A549 (cell line): ENCODE measurements around the gene A4GNT. TPM values are rescaled to one million over a fixed set of nuclear protein-coding genes. Genes with fewer than 3 reads are reported as not detected.

ENCODE experiments used
- ATAC-seq, 2 experiments: fragments of 200-7000 bp in 1 of 2; fragments of >200 bp in 1 of 2; cut with Nextera tagmentation in 1 of 2; cut with Tn5 transposase in 1 of 2; 3 replicates each; pipeline versions ENCODE4 v1.8.0 to v1.9.1; 2018 to 2020; ENCODE audit warnings: mild to moderate bottlenecking in 1 of 2, moderate library complexity in 1 of 2
- CTCF ChIA-PET: fragments of 300-600 bp; sonication (Branson Sonifier 250); formaldehyde crosslinking; extraction: SDS; loops from one replicate; lab custom pipeline; 2021; ENCODE audit warnings: antibody characterized with exemption, inconsistent platforms; lab: Yijun Ruan, JAX
- POLR2A ChIA-PET: fragments of 350-600 bp; formaldehyde crosslinking; extraction: SDS; loops from one replicate; lab custom pipeline; 2021; ENCODE audit warnings: antibody characterized with exemption, inconsistent platforms; lab: Yijun Ruan, JAX
- DNase-seq, 2 experiments: peaks; one replicate each; pipeline versions ENCODE4 v3.0.0 to v3.0.0-alpha.2; 2011 to 2016; ENCODE audit warnings: low read depth in 1 of 2, low spot score in 1 of 2
- FAIRE-seq: peaks from 2 replicates; lab custom pipeline; 2011; peaks lifted over from hg19 to GRCh38; lab: Jason Lieb, UNC
- H3K27ac ChIP-seq, 2 experiments: fragments of >200 bp; sonication (Bioruptor Twin); formaldehyde crosslinking; 3 replicates each; pipeline ENCODE4 v1.5.1; 2016 to 2017
- H3K4me1 ChIP-seq: fragments of >200 bp; sonication (Bioruptor Twin); formaldehyde crosslinking; 3 replicates; pipeline ENCODE4 v1.6.1; 2016
- H3K4me2 ChIP-seq: fragments of >200 bp; sonication (Bioruptor Twin); formaldehyde crosslinking; 3 replicates; pipeline ENCODE4 v1.6.1; 2016
- H3K4me3 ChIP-seq: fragments of >200 bp; sonication (Bioruptor Twin); formaldehyde crosslinking; 3 replicates; pipeline ENCODE4 v1.5.1; 2016
- H3K9me3 ChIP-seq: fragments of >200 bp; sonication (Bioruptor Twin); formaldehyde crosslinking; 3 replicates; pipeline ENCODE4 v1.6.1; 2016
- ATOH8 ChIP-seq: fragments of 250-450 bp; sonication (Bioruptor Pico); IDR thresholded peaks from 2 replicates; pipeline ENCODE4 v1.5.0; 2020; ENCODE audit warnings: low read depth, mild to moderate bottlenecking, moderate library complexity
- CBX8 ChIP-seq: fragments of 200-600 bp; sonication (generic); IDR thresholded peaks from 2 replicates; pipeline ENCODE4 v1.6.1; 2016
- E2F6 ChIP-seq: IDR thresholded peaks from 2 replicates; pipeline ENCODE4 v1.6.1; 2012; ENCODE audit warnings: low read depth, borderline replicate concordance
- EHF ChIP-seq: fragments of 250-450 bp; sonication (Bioruptor Pico); IDR thresholded peaks from 2 replicates; pipeline ENCODE4 v1.5.0; 2020; ENCODE audit warnings: mild to moderate bottlenecking
- EP300 ChIP-seq, 2 experiments: fragments of >200 bp; sonication (Bioruptor Twin); formaldehyde crosslinking; IDR thresholded peaks; 2 replicates in 1 of 2; 3 replicates in 1 of 2; pipeline ENCODE4 v1.6.1; 2016 to 2017
- FOXS1 ChIP-seq: fragments of 250-450 bp; sonication (Bioruptor Pico); IDR thresholded peaks from 2 replicates; pipeline ENCODE4 v1.5.0; 2020; ENCODE audit warnings: mild to moderate bottlenecking, moderate library complexity
- GATA3 ChIP-seq: IDR thresholded peaks from 2 replicates; pipeline ENCODE4 v1.6.1; 2012; ENCODE audit warnings: borderline replicate concordance
- HDAC2 ChIP-seq: fragments of 200-600 bp; sonication (generic); IDR thresholded peaks from 2 replicates; pipeline ENCODE4 v1.6.1; 2016
- HMGXB4 ChIP-seq: fragments of 250-450 bp; sonication (Bioruptor Pico); IDR thresholded peaks from 2 replicates; pipeline ENCODE4 v1.5.0; 2021; ENCODE audit warnings: mild to moderate bottlenecking, moderate library complexity, borderline replicate concordance
- HOXB5 ChIP-seq: fragments of 250-450 bp; sonication (Bioruptor Pico); IDR thresholded peaks from 2 replicates; pipeline ENCODE4 v1.5.0; 2020; ENCODE audit warnings: mild to moderate bottlenecking, moderate library complexity
- JUN ChIP-seq, 2 experiments: fragments of >200 bp; sonication (Bioruptor Twin); formaldehyde crosslinking; IDR thresholded peaks; 2 replicates in 1 of 2; 3 replicates in 1 of 2; pipeline ENCODE4 v1.6.1; 2016 to 2017
- KDM5A ChIP-seq: fragments of 200-600 bp; sonication (generic); IDR thresholded peaks from 2 replicates; pipeline ENCODE4 v1.6.1; 2016; ENCODE audit warnings: antibody characterized with exemption, mild to moderate bottlenecking
- MAFK ChIP-seq: fragments of 450-650 bp; IDR thresholded peaks from 2 replicates; pipeline ENCODE4 v1.6.1; 2014; ENCODE audit not compliant: partially characterized antibody
- MYC ChIP-seq: IDR thresholded peaks from 2 replicates; pipeline ENCODE4 v1.6.1; 2012; ENCODE audit warnings: mild to moderate bottlenecking, inconsistent platforms, low read length, improper control_type of control experiment, borderline replicate concordance
- PHF8 ChIP-seq: fragments of 200-600 bp; sonication (generic); IDR thresholded peaks from 2 replicates; pipeline ENCODE4 v1.6.1; 2016; ENCODE audit warnings: low read depth, mild to moderate bottlenecking, antibody characterized with exemption, moderate library complexity, borderline replicate concordance
- POLR2A ChIP-seq: IDR thresholded peaks from 2 replicates; pipeline ENCODE4 v1.6.1; 2012; ENCODE audit warnings: mild to moderate bottlenecking, low read length
- RCOR1 ChIP-seq: fragments of 150-350 bp; IDR thresholded peaks from 2 replicates; pipeline ENCODE4 v1.6.1; 2014; ENCODE audit warnings: antibody characterized with exemption, low read length, low read depth
- REST ChIP-seq: fragments of 200-600 bp; sonication (generic); IDR thresholded peaks from 2 replicates; pipeline ENCODE4 v1.6.1; 2016; ENCODE audit warnings: antibody characterized with exemption, mild to moderate bottlenecking, moderate library complexity
- RFX5 ChIP-seq: fragments of 450-650 bp; IDR thresholded peaks from 2 replicates; pipeline ENCODE4 v1.7.1; 2014; ENCODE audit warnings: antibody characterized with exemption, mild to moderate bottlenecking, moderate library complexity
- SREBF2 ChIP-seq: fragments of 450-650 bp; IDR thresholded peaks from 2 replicates; pipeline ENCODE4 v1.6.1; 2014; ENCODE audit warnings: mild to moderate bottlenecking, moderate library complexity
- TFCP2L1 ChIP-seq: fragments of 250-450 bp; sonication (Bioruptor Pico); IDR thresholded peaks from 2 replicates; pipeline ENCODE4 v1.5.0; 2021; ENCODE audit warnings: mild to moderate bottlenecking
- USF2 ChIP-seq: fragments of 450-650 bp; IDR thresholded peaks from 2 replicates; pipeline ENCODE4 v1.6.1; 2014; ENCODE audit warnings: antibody characterized with exemption
- WGBS: methylation state at CpG from one replicate; pipeline ENCODE4 v1.1.6; 2017; ENCODE audit errors: missing lambda C conversion rate; 5-methylcytosine and 5-hydroxymethylcytosine counted together
- polyA plus RNA-seq, 4 experiments: library from polyadenylated mRNA; depleted of rRNA in 3 of 4; stranded (reverse); fragments of >200 nt; fragmentation: RNase III in 1 of 4; extraction: RNeasy Plus Mini Kit Qiagen cat#74134 plus additional on column Dnase treatment in 1 of 4; gene quantifications; 2 replicates in 3 of 4; 3 replicates in 1 of 4; pipeline ENCODE4 v1.2.3, GENCODE V29; 2011 to 2017

Gene A4GNT
- polyA plus RNA-seq, 2 of the 4 experiments (the other 2 are of a cell fraction) = not detected

- no peak for ATAC-seq
- CTCF ChIA-PET = interaction anchor here (1.2 to 3.0 kb wide), 3 partner anchors 11 to 42 kb away, joined by 4 to 11 read pairs (median 4); no protein-coding TSS in a partner anchor
- no peak for DNase-seq
- H3K4me3 ChIP-seq = no peak overlapping the region
- H3K27ac ChIP-seq = peak overlapping the region in 1 of 2 experiments; percentile 92; a peak in 1 of 6 replicates
- no peak for TF ChIP-seq HDAC2
- TF ChIP-seq JUN (IDR thresholded peaks at IDR 0.05) = no peak
- no peak for TF ChIP-seq RCOR1
- TF ChIP-seq POLR2A = no peak
- TF ChIP-seq FOXS1 = no peak
- no peak for TF ChIP-seq KDM5A
- TF ChIP-seq PHF8 = no peak
- no peak for TF ChIP-seq EP300 (IDR thresholded peaks at IDR 0.05)
- TF ChIP-seq E2F6 = no peak
- TF ChIP-seq, all 56 proteins: peak for 0
- Histone ChIP-seq H3K4me2 (no peak overlapping the region), H3K9me3 (no peaks in the 10 kb centered on the region), H3K4me1 (peaks cover 21% of the 10 kb centered on the region)
- no peak for FAIRE-seq
- POLR2A ChIA-PET = no interaction called here
- 87% methylated on average over 8 of the region's 8 CpGs for WGBS
Observed at GRCh38 chr3:138112362-138112761, 19.8 kb downstream of the A4GNT start.

- DNase-seq (no peak), ATAC-seq (no peak), FAIRE-seq (no peak)
- Histone ChIP-seq H3K4me3 (no peak overlapping the region), H3K4me2 (no peak overlapping the region), H3K9me3 (no peaks in the 10 kb centered on the region)
- CTCF ChIA-PET = interaction anchor here (1.8 to 5.1 kb wide), 2 partner anchors 12 to 13 kb away, joined by 4 to 33 read pairs; no protein-coding TSS in a partner anchor
- TF ChIP-seq HOXB5 (CRISPR knock-in tag) = no peak
- no peak for TF ChIP-seq E2F6
- TF ChIP-seq HMGXB4 (CRISPR knock-in tag) = no peak
- no peak for TF ChIP-seq PHF8
- no peak for TF ChIP-seq SREBF2
- TF ChIP-seq MYC = no peak
- no peak for TF ChIP-seq ATOH8 (CRISPR knock-in tag)
- TF ChIP-seq RCOR1 = no peak
- TF ChIP-seq RFX5 = no peak
- no peak for TF ChIP-seq GATA3
- no peak for TF ChIP-seq TFCP2L1 (CRISPR knock-in tag)
- TF ChIP-seq POLR2A = no peak
- no peak for TF ChIP-seq KDM5A
- no peak for TF ChIP-seq EP300 (IDR thresholded peaks at IDR 0.05)
- no peak for TF ChIP-seq HDAC2
- TF ChIP-seq EHF (CRISPR knock-in tag) = no peak
- TF ChIP-seq USF2 = no peak
- TF ChIP-seq REST = no peak
- no peak for TF ChIP-seq MAFK
- no peak for TF ChIP-seq CBX8
- TF ChIP-seq, all 56 proteins: peak for 0
- Histone ChIP-seq H3K4me1 (no peaks in the 10 kb centered on the region), H3K27ac (no peak overlapping the region)
- WGBS = 95% methylated on average over 1 of the region's 1 CpG
- POLR2A ChIA-PET = no interaction called here
Observed at GRCh38 chr3:138105598-138105997, 26.6 kb downstream of the A4GNT start.
